Bronchial epithelial cell (primary cell): ENCODE measurements around the gene CDH13. TPM values are rescaled to one million over a fixed set of nuclear protein-coding genes. Genes with fewer than 3 reads are reported as not detected.

ENCODE experiments used
- DNase-seq: peaks from one replicate; pipeline ENCODE4 v3.0.0-alpha.2; 2010; ENCODE audit warnings: low read depth
- FAIRE-seq: peaks from 2 replicates; lab custom pipeline; 2011; peaks lifted over from hg19 to GRCh38; lab: Jason Lieb, UNC
- H3K27me3 ChIP-seq: 2 replicates; pipeline ENCODE4 v1.5.1; 2011; ENCODE audit warnings: low read length; ENCODE audit not compliant: control insufficient read depth, insufficient read depth
- H3K36me3 ChIP-seq: 2 replicates; pipeline ENCODE4 v1.5.1; 2011; ENCODE audit warnings: low read length; ENCODE audit not compliant: control insufficient read depth, insufficient read depth
- H3K4me3 ChIP-seq: 2 replicates; pipeline ENCODE4 v1.5.1; 2011; ENCODE audit warnings: mild to moderate bottlenecking, low read depth, low read length, control low read depth
- total RNA-seq: library from RNA; depleted of rRNA; stranded (reverse); fragments of >200 nt; gene quantifications from 2 replicates; pipeline ENCODE4 v1.2.1, GENCODE V29; 2014
- TF ChIP-seq, protein P1 (sequence below): IDR thresholded peaks from 2 replicates; pipeline ENCODE4 v1.5.1; 2011; ENCODE audit warnings: mild to moderate bottlenecking, moderate library complexity, low read length, control low read depth, inconsistent platforms; ENCODE audit not compliant: insufficient read depth, severe bottlenecking

CDH13 gene
- total RNA-seq, 1 donor from 2014 or later = 31.3 TPM

DNA sequence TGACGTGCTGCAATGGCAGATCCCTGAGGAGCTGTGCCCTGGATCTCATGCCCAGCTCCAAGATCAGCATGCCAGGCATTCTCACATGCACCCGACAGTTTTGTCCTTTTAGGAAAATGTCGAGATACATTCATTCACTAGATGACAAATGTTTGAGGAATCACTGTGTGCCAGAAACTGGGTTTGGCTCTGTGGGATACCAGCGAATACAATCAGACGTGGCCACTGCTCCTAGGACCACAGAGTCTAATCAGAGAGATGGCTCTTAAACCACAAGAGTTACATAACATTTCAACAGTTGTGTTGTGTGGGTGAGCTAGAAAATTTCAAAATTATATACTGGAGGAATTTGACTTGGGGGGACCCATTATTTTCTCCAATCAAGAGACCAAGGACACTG, 579.7 kb downstream of the CDH13 start:
- DNase-seq = no peak

DNA sequence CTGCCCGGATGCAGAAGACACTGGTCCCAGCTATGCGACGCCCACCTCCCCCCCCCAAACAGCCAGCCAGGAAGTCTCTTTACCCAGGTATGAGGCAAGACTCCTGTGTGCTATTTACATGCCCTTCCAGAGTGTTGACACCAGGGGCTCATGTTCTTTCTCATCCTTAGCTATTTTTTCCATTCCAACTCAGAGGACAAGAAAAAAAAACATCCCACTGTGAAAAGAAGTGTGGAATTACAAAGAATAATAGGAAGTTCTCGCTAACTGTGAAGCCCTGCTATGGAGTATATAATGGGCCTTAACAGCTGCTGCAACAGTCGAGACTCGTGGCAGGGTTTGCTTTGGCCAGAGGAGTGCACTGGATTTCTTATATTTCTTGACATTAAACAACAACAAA, 584.9 kb downstream of the CDH13 start:
- no peaks in the 10 kb centered on the region for H3K27me3 ChIP-seq
- no peak overlapping the region for H3K4me3 ChIP-seq
- TF ChIP-seq, protein P1, sequence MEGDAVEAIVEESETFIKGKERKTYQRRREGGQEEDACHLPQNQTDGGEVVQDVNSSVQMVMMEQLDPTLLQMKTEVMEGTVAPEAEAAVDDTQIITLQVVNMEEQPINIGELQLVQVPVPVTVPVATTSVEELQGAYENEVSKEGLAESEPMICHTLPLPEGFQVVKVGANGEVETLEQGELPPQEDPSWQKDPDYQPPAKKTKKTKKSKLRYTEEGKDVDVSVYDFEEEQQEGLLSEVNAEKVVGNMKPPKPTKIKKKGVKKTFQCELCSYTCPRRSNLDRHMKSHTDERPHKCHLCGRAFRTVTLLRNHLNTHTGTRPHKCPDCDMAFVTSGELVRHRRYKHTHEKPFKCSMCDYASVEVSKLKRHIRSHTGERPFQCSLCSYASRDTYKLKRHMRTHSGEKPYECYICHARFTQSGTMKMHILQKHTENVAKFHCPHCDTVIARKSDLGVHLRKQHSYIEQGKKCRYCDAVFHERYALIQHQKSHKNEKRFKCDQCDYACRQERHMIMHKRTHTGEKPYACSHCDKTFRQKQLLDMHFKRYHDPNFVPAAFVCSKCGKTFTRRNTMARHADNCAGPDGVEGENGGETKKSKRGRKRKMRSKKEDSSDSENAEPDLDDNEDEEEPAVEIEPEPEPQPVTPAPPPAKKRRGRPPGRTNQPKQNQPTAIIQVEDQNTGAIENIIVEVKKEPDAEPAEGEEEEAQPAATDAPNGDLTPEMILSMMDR = no peak
- DNase-seq (no peak), FAIRE-seq (no peak)
- H3K36me3 ChIP-seq = no peaks in the 10 kb centered on the region

More for the DNA sequence above, 579.7 kb downstream of the CDH13 start:
- no peak overlapping the region for H3K4me3 ChIP-seq
- TF ChIP-seq, protein P1 = no peak
- H3K36me3 ChIP-seq = no peaks in the 10 kb centered on the region
- no peaks in the 10 kb centered on the region for H3K27me3 ChIP-seq
- FAIRE-seq = no peak

DNA sequence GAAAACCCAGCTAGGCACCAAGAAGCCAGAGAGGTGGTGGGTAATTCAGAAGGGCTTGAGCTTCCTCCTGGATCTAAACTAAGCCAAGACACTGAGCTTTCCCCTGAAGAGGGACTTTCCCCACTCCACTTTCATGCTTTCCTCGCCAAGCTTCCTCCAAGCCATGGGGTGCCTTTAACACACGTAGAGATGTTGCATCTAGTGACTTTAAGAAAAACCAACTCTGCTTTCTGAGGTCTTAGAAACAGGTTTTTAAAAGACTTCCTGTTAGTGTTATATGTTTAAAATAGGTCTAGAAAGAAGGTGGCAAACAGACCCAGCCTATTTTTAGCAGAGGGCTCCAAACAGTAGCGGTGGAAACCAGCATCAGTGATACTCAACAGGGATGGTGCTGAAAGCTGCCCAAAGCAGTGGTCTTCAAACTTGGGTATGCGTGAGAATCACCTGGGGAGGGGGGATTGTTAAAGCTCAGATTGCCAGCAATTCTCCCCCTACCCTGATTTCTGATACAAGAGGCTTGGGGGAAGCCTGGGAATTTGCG, 585.6 kb downstream of the CDH13 start:
- FAIRE-seq (no peak), DNase-seq (no peak)
- H3K27me3 ChIP-seq = no peaks in the 10 kb centered on the region
- TF ChIP-seq, protein P1 = no peak
- no peaks in the 10 kb centered on the region for H3K36me3 ChIP-seq
- no peak overlapping the region for H3K4me3 ChIP-seq

DNA sequence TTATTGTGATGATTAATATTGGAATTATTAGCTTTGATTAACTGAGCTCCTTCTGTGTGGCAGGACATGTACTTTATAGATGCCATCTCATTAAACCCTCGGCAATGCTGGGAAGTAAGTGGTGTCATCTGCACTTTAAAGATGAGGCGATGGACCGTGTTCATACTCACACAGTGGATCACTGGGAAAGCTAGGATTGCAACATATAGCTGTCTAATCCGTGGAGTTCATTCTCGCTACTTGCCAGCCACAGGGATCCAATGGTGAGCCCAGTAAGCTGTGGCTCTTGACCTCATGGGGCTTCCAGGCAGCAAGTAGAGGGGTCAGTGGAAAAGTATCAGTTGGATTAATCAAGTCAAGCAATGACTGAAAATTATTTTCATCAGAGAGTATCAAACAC, 587.9 kb downstream of the CDH13 start:
- DNase-seq (no peak), FAIRE-seq (no peak)
- Histone ChIP-seq H3K27me3 (no peaks in the 10 kb centered on the region), H3K4me3 (no peak overlapping the region), H3K36me3 (no peaks in the 10 kb centered on the region)
- TF ChIP-seq, protein P1 = no peak

DNA sequence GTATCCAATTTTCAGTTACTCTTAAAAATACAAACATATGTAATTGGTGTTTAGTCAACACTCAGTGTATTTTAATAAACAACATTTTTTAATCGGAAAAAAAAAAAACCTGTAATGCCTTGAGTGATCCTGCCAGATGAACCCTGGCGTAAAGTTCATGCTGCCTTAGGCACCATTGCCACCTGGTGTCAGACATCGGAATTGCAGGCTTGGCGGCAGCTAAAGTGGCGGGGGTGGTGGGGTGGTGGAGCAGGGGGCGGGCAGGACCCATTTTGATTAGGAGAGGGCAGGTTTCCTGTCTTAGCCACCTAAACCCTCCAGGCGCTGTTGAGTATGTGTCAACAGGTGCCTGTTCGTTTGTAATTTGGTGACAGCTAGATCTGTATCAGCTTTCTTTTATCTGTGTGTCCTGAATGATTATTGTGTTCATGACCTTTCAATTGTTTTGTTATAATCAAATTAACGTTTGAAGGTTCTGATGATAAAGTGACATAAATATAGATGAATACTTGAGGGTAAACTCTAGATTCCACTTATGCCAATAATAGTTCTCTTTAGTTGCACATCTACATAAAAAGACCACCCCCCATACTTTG, 588.7 kb downstream of the CDH13 start:
- Histone ChIP-seq H3K27me3 (no peaks in the 10 kb centered on the region), H3K4me3 (no peak overlapping the region), H3K36me3 (no peaks in the 10 kb centered on the region)
- FAIRE-seq (no peak), DNase-seq (peak; percentile 7)
- TF ChIP-seq, protein P1 = peak; percentile 76

DNA sequence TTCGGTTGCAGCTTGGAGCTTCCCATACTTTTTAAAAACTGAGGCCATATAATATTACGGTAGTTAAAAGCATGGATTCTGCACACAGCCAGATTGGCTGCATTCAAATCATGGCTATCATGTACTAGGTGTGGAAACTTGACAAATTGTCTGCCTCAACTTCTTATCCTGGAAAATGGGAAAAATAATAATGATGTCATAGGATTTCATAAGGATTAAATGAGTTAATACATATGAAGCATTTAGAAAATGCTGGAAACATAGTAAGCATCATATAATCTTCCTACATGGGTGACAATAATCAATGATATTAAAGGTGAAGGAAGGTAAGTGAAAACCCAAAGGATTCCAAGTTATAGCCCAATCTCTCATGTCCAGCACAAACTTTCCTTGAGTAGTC, 592.5 kb downstream of the CDH13 start:
- no peak overlapping the region for H3K4me3 ChIP-seq
- DNase-seq = no peak
- no peak for FAIRE-seq
- TF ChIP-seq, protein P1 = no peak
- no peaks in the 10 kb centered on the region for H3K27me3 ChIP-seq
- H3K36me3 ChIP-seq = no peaks in the 10 kb centered on the region
